Measurements from ENCODE around the gene DENND6A.

The DENND6A gene

GRCh38 chr3:57597127-57597923 is 95.6 kb downstream of the DENND6A start, which contains the start of gene ARF4 (continued):
- TF ChIP-seq KLF9 (tag by site-specific recombination; IDR thresholded peaks at IDR 0.05; ENCODE audit: low read depth) (0 out of 2 replicates have a peak, but pooled peaks have one; percentile 10), ZBTB7A (tag by site-specific recombination; IDR thresholded peaks at IDR 0.05; ENCODE audit: low read depth) (no peak; the same call in 1 of the 2 replicates), ZBTB26 (tag by site-specific recombination; optimal IDR thresholded peaks at IDR 0.05) (peak; percentile 81), MEIS1 (CRISPR knock-in tag; IDR thresholded peaks at IDR 0.05; ENCODE audit: borderline replicate concordance) (no peak), ZNF26 (tag by site-specific recombination; IDR thresholded peaks at IDR 0.05) (no peak), GLIS2 (tag by site-specific recombination; IDR thresholded peaks at IDR 0.05) (peak; percentile 41; the same call in 1 of the 2 replicates), REST (tag by site-specific recombination; IDR thresholded peaks at IDR 0.05) (no peak), HOXA7 (CRISPR knock-in tag; IDR thresholded peaks at IDR 0.05; ENCODE audit: borderline replicate concordance) (no peak), ELK4 (IDR thresholded peaks at IDR 0.05; ENCODE audit: borderline replicate concordance, low read depth, low read length) (peak; percentile 94), OVOL3 (tag by site-specific recombination; IDR thresholded peaks at IDR 0.05) (no peak), ZNF280C (tag by site-specific recombination; IDR thresholded peaks at IDR 0.05) (no peak), BCL6B (tag by site-specific recombination; IDR thresholded peaks at IDR 0.05) (no peak), ZNF704 (tag by site-specific recombination; IDR thresholded peaks at IDR 0.05) (no peak), ZNF324 (tag by site-specific recombination; IDR thresholded peaks at IDR 0.05) (peak; percentile 56; the same call in 1 of the 2 replicates), ZNF2 (tag by site-specific recombination; IDR thresholded peaks at IDR 0.05) (no peak; the same call in 1 of the 2 replicates), ZNF624 (tag by site-specific recombination; IDR thresholded peaks at IDR 0.05) (no peak), ZNF280D (tag by site-specific recombination; IDR thresholded peaks at IDR 0.05) (no peak), ZNF148 (tag by site-specific recombination; IDR thresholded peaks at IDR 0.05; ENCODE audit: borderline replicate concordance) (no peak)
